K562 (cell line): ENCODE data around the gene DAPK1. TPM values are rescaled to one million over a fixed set of nuclear protein-coding genes. Genes with fewer than 3 reads are reported as not detected.
A peak's percentile ranks its signal among the peaks of the same experiment; 100 is the strongest.

Source experiments
- ATAC-seq: fragments of 200-7000 bp; cut with Tn5 transposase; 3 replicates; pipeline ENCODE4 v1.9.1; 2020; ENCODE audit warnings: moderate library complexity
- BruUV-seq: library from RNA; stranded (reverse); fragments of 400-500 nt; replicated peaks from 2 replicates; lab custom pipeline; 2021; lab: Mats Ljungman, UMichigan
- CTCF ChIA-PET: fragments of 300-600 bp; formaldehyde crosslinking; extraction: SDS; loops from one replicate; lab custom pipeline; 2021; ENCODE audit warnings: low intra/inter-chr PET ratio; lab: Yijun Ruan, JAX
- POLR2A ChIA-PET: fragments of 300-600, 350-650 bp; sonication (Branson Sonifier 250); formaldehyde crosslinking; extraction: SDS; loops from one replicate; lab custom pipeline; 2021; ENCODE audit warnings: antibody characterized with exemption, inconsistent platforms; lab: Yijun Ruan, JAX
- DNase-seq, 4 experiments: peaks; one replicate each; pipeline versions ENCODE4 v3.0.0 to v3.0.0-alpha.2; 2011 to 2018; ENCODE audit warnings: low spot score in 3 of 4, mixed read lengths in 3 of 4; ENCODE audit errors: extremely low read depth in 1 of 4
- FAIRE-seq: peaks from 2 replicates; lab custom pipeline; 2011; peaks lifted over from hg19 to GRCh38; lab: Jason Lieb, UNC
- H2AFZ ChIP-seq: 2 replicates; pipeline ENCODE4 v1.6.0; 2011; ENCODE audit warnings: low read depth, low read length, control low read depth, inconsistent platforms
- H3K27ac ChIP-seq: fragments of 200-600 bp; 3 replicates; pipeline ENCODE4 v1.8.0; 2011; ENCODE audit warnings: low read depth, mild to moderate bottlenecking, control low read depth, inconsistent platforms, low read length, moderate library complexity, mixed read lengths; ENCODE audit errors: extremely low read depth
- H3K27me3 ChIP-seq, 2 experiments: fragments of 300-600 bp in 1 of 2; 2 replicates in 1 of 2; 3 replicates in 1 of 2; pipeline versions ENCODE4 v1.6.0 to v1.8.0; 2011; ENCODE audit warnings: inconsistent platforms in 2 of 2, low read length in 2 of 2, mild to moderate bottlenecking in 1 of 2, mixed read lengths in 1 of 2, moderate library complexity in 1 of 2; ENCODE audit not compliant: control insufficient read depth in 2 of 2, insufficient read depth in 2 of 2
- H3K36me3 ChIP-seq: fragments of 300-600 bp; 3 replicates; pipeline ENCODE4 v1.8.0; 2011; ENCODE audit warnings: mild to moderate bottlenecking, low read length, inconsistent platforms; ENCODE audit not compliant: control insufficient read depth, insufficient read depth
- H3K4me1 ChIP-seq, 2 experiments: fragments of 200-600 bp in 1 of 2; replicated peaks in 1 of 2; 2 replicates in 1 of 2; 3 replicates in 1 of 2; pipeline versions ENCODE4 v1.5.1 to v1.8.0; 2011; ENCODE audit warnings: inconsistent platforms in 2 of 2, low read length in 2 of 2, mild to moderate bottlenecking in 1 of 2, mixed read lengths in 1 of 2, moderate library complexity in 1 of 2; ENCODE audit not compliant: control insufficient read depth in 2 of 2, insufficient read depth in 2 of 2
- H3K4me2 ChIP-seq: 2 replicates; pipeline ENCODE4 v1.6.1; 2011; ENCODE audit warnings: low read length, control low read depth, inconsistent platforms, mixed read lengths; ENCODE audit not compliant: insufficient read depth
- H3K4me3 ChIP-seq: fragments of 200-600 bp; sonication (generic), shearing (Covaris generic); 2 replicates; pipeline ENCODE4 v1.5.1; 2016; ENCODE audit warnings: control low read depth, inconsistent platforms
- H3K79me2 ChIP-seq: fragments of 200-600 bp; 3 replicates; pipeline ENCODE4 v1.8.0; 2011; ENCODE audit warnings: low read length, inconsistent platforms; ENCODE audit not compliant: control insufficient read depth, insufficient read depth
- H3K9ac ChIP-seq, 2 experiments: 2 replicates each; pipeline versions ENCODE4 v1.6.0 to v1.6.1; 2011; ENCODE audit warnings: low read depth in 2 of 2, low read length in 2 of 2, control low read depth in 1 of 2, inconsistent platforms in 1 of 2, mild to moderate bottlenecking in 1 of 2, mixed read lengths in 1 of 2; ENCODE audit not compliant: insufficient read depth in 1 of 2
- H3K9me1 ChIP-seq: one replicate; pipeline ENCODE4 v1.6.0; 2011; ENCODE audit warnings: inconsistent platforms, mild to moderate bottlenecking, low read length, moderate library complexity; ENCODE audit not compliant: control insufficient read depth, insufficient read depth
- H3K9me3 ChIP-seq: replicated peaks from 2 replicates; pipeline ENCODE4 v1.5.1; 2011; ENCODE audit warnings: low read depth, low read length, inconsistent platforms; ENCODE audit not compliant: control insufficient read depth, insufficient read depth
- H4K20me1 ChIP-seq: replicated peaks from 2 replicates; pipeline ENCODE4 v1.6.1; 2011; ENCODE audit warnings: low read length, inconsistent platforms, mixed read lengths; ENCODE audit not compliant: control insufficient read depth, insufficient read depth
- ASH1L ChIP-seq: fragments of 450-650 bp; IDR thresholded peaks from 2 replicates; pipeline ENCODE4 v1.6.1; 2018; ENCODE audit warnings: borderline replicate concordance, mild to moderate bottlenecking, low read depth; ENCODE audit not compliant: partially characterized antibody
- C11orf30 ChIP-seq: fragments of 450-650 bp; IDR thresholded peaks from 2 replicates; pipeline ENCODE4 v1.6.1; 2016; ENCODE audit warnings: low read depth, mild to moderate bottlenecking
- CHD1 ChIP-seq: fragments of 200-600 bp; sonication (generic); IDR thresholded peaks from one replicate; pipeline ENCODE4 v1.6.1; 2012; ENCODE audit warnings: mild to moderate bottlenecking, moderate library complexity, low read length, inconsistent platforms
- POLR2B ChIP-seq: fragments of 450-650 bp; IDR thresholded peaks from 2 replicates; pipeline ENCODE4 v1.6.1; 2018; ENCODE audit warnings: low read depth; ENCODE audit not compliant: partially characterized antibody
- POLR3G ChIP-seq: IDR thresholded peaks from 2 replicates; pipeline ENCODE4 v1.6.1; 2011; ENCODE audit not compliant: insufficient read length, insufficient replicate concordance; ENCODE audit errors: extremely low read depth
- PRMT5 ChIP-seq: sonication (generic); formaldehyde crosslinking; IDR thresholded peaks from 2 replicates; pipeline ENCODE4 v1.5.0; 2020; ENCODE audit warnings: missing genetic modification reagents
- REST ChIP-seq, 2 experiments: fragments of 450-650 bp; formaldehyde crosslinking in 1 of 2; IDR thresholded peaks; 2 replicates each; pipeline versions ENCODE4 v1.4.0 to v1.6.1; 2014 to 2020; ENCODE audit warnings: mild to moderate bottlenecking in 2 of 2, borderline replicate concordance in 1 of 2, low read depth in 1 of 2
- STAG1 ChIP-seq: sonication (generic); formaldehyde crosslinking; IDR thresholded peaks from 2 replicates; pipeline ENCODE4 v1.5.0; 2020; ENCODE audit warnings: missing genetic modification reagents, borderline replicate concordance
- TAF1 ChIP-seq: IDR thresholded peaks from 2 replicates; pipeline ENCODE4 v1.6.1; 2011; ENCODE audit warnings: mild to moderate bottlenecking, low read length, moderate library complexity; ENCODE audit not compliant: insufficient read depth, control insufficient read depth, severe bottlenecking; ENCODE audit errors: extremely low read depth
- ZNF24 ChIP-seq: fragments of 450-650 bp; IDR thresholded peaks from 2 replicates; pipeline ENCODE4 v1.6.1; 2016
- ZNF253 ChIP-seq: fragments of 250-450 bp; sonication (Bioruptor Pico); conservative IDR thresholded peaks from 2 replicates; pipeline ENCODE4 v1.6.1; 2021; ENCODE audit warnings: mild to moderate bottlenecking
- WGBS: fragments of 100-300 bp; shearing (Covaris generic); methylation state at CpG from one replicate; pipeline ENCODE4 v1.1.6; 2016; ENCODE audit warnings: low coverage, mixed read lengths; ENCODE audit not compliant: insufficient coverage; ENCODE audit errors: missing lambda C conversion rate; 5-methylcytosine and 5-hydroxymethylcytosine counted together
- in situ Hi-C: fragments of 300-500 bp; cut with MboI; formaldehyde crosslinking; loops from 4 replicates; pipeline ENCODE4 v1.15.0; 2018; ENCODE audit warnings: inconsistent platforms, mixed read lengths
- intact Hi-C: fragments of 100-400 bp; cut with micrococcal nuclease; formaldehyde crosslinking; loops from 2 replicates; pipeline ENCODE4 v1.14.2; 2022
- polyA plus RNA-seq, 8 experiments: library from polyadenylated mRNA; depleted of rRNA in 4 of 8; stranded (reverse) in 5 of 8; unstranded in 3 of 8; fragments of >200 nt; fragmentation: Nextera tagmentation in 2 of 8; fragmentation: Illumina TruSeq in 1 of 8; extraction: Ambion mirVana in 2 of 8; extraction: Trizol in 1 of 8; gene quantifications; 2 replicates each; pipeline versions ENCODE4 v1.2.1 to v1.2.3, GENCODE V29; 2011 to 2014; ENCODE audit warnings: inconsistent platforms in 1 of 8, missing spikeins in 1 of 8
- total RNA-seq, 7 experiments: library from RNA; depleted of rRNA in 6 of 7; stranded (reverse); fragments of >200 nt in 6 of 7; fragmentation: Illumina TruSeq in 2 of 7; extraction: Trizol in 2 of 7; gene quantifications; 2 replicates each; pipeline versions ENCODE4 v1.2.1 to v1.2.3, GENCODE V29; 2011 to 2021; ENCODE audit warnings: low replicate concordance in 1 of 7

DAPK1 gene
- total and polyA plus RNA-seq, 9 of the 15 experiments (the other 6 are each of a cell fraction or from before 2014, with no cell fraction given): 1.7 to 26.4 (median 15.8) TPM

- TF ChIP-seq CHD1 (no peak), ASH1L (no peak), TAF1 (no peak), C11orf30 (no peak), ZNF24 (no peak), ZNF253 (CRISPR knock-in tag) (no peak), POLR3G (no peak)
- TF ChIP-seq, all 486 proteins: peak for 0
These were observed 163.6 kb downstream of the DAPK1 start (continued) for GRCh38 chr9:87661241-87661640.

GRCh38 chr9:87662808-87663528 lies 165.3 kb downstream of the DAPK1 start:
- Histone ChIP-seq H3K9ac (no peak overlapping the region; a peak in 1 of 4 replicates), H3K4me3 (no peak overlapping the region), H2AFZ (no peak overlapping the region), H3K27me3 (no peaks in the 10 kb centered on the region), H4K20me1 (no peaks in the 10 kb centered on the region), H3K9me3 (no peaks in the 10 kb centered on the region; the same call in none of the 2 replicates), H3K4me1 (peaks cover 0 to 7% of the 10 kb centered on the region in 2 experiments; a peak in 4 of 5 replicates), H3K79me2 (no peaks in the 10 kb centered on the region), H3K27ac (no peak overlapping the region), H3K36me3 (peaks cover 15% of the 10 kb centered on the region; the same call in 1 of the 3 replicates), H3K9me1 (no peaks in the 10 kb centered on the region), H3K4me2 (no peak overlapping the region)
- FAIRE-seq: peak; percentile 93
- peak; percentile 74 to 84 (median 80) for DNase-seq
- intact Hi-C loops: loop anchor here (1.0 to 10.0 kb wide), 2 partner anchors 168 to 326 kb away; partner anchors contain the start of gene DAPK1
- 46% methylated on average over 10 of the region's 11 CpGs for WGBS
- in situ Hi-C loops: loop anchor here (25.0 kb wide), 1 partner anchor 1226 kb away; no protein-coding TSS in a partner anchor
- no TSS peak for BruUV-seq
- ATAC-seq: peak; percentile 99
- ChIA-PET CTCF (interaction anchor here (1.6 to 2.3 kb wide), 2 partner anchors 325 to 327 kb away, joined by 8 to 10 read pairs; no protein-coding TSS in a partner anchor), POLR2A (interaction anchor here (1.0 to 1.2 kb wide), 3 partner anchors 12 to 154 kb away, joined by 3 to 4 read pairs (median 3); no protein-coding TSS in a partner anchor)
- TF ChIP-seq STAG1 (CRISPR knock-in tag): peak; percentile 77; the same call in 1 of the 2 replicates
- TF ChIP-seq PRMT5 (CRISPR knock-in tag): no peak
- TF ChIP-seq POLR2B: no peak
- TF ChIP-seq REST (IDR thresholded peaks at IDR 0.05; ENCODE audit: borderline replicate concordance): peak; percentile 67; the same call in 1 of the 2 replicates
- TF ChIP-seq REST (CRISPR knock-in tag; IDR thresholded peaks at IDR 0.05; ENCODE audit: low read depth): no peak
